ENCODE data around the gene SYNDIG1. TPM values are rescaled to one million over a fixed set of nuclear protein-coding genes. Genes with fewer than 3 reads are reported as not detected.

Gene SYNDIG1
- total RNA-seq, 1 experiment from 2014 or later: not detected

DNA sequence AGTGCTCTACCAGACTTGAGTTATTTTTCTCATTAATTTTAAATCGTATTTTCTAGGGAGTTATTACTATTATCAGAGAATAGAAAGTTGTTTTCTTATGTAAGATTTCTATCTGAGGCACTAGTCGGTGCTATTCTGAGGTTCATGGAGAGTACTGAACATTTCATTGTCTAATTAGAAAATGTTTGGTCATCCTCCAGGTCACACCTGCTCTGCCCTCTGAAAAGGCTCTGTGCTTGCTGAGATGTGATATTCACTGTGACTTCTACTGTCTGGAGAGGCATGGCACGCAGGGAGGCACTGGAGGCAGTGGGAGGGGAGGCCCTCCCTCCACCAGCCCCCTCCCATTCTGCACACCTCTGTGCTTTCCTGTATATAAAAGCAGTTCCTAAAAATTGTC is 3.0 kb downstream of the SYNDIG1 start:
- BruUV-seq (replicated peaks): no TSS peak
- H3K36me3 Mint-ChIP-seq (ENCODE audit: insufficient read depth, unreplicated experiment): no peaks in the 10 kb centered on the region
- Histone ChIP-seq H3K27me3 (replicated peaks; ENCODE audit: control insufficient read depth, insufficient read depth, low read length) (no peaks in the 10 kb centered on the region), H3K9me3 (no peaks in the 10 kb centered on the region), H3K36me3 (ENCODE audit: control insufficient read depth, insufficient read depth, low read length) (no peaks in the 10 kb centered on the region), H3K4me1 (no peaks in the 10 kb centered on the region), H3K4me3 (ENCODE audit: low read depth, low read length) (no peak overlapping the region)
- intact Hi-C loops (cut with micrococcal nuclease; ENCODE audit: unreplicated experiment): loop anchor here (10.0 kb wide), 1 partner anchor 98 kb away; no protein-coding TSS in a partner anchor
- ChIA-PET POLR2A (no interaction called here), CTCF (no interaction called here)
- no peak overlapping the region for H3K27ac Mint-ChIP-seq (ENCODE audit: unreplicated experiment)
- no peaks in the 10 kb centered on the region for H3K9me3 Mint-ChIP-seq (ENCODE audit: unreplicated experiment)
- H3K27me3 Mint-ChIP-seq (ENCODE audit: insufficient read depth, unreplicated experiment): peaks cover 13% of the 10 kb centered on the region
- no peaks in the 10 kb centered on the region for H3K4me1 Mint-ChIP-seq (ENCODE audit: low read depth, unreplicated experiment)
- TF ChIP-seq, protein P1, sequence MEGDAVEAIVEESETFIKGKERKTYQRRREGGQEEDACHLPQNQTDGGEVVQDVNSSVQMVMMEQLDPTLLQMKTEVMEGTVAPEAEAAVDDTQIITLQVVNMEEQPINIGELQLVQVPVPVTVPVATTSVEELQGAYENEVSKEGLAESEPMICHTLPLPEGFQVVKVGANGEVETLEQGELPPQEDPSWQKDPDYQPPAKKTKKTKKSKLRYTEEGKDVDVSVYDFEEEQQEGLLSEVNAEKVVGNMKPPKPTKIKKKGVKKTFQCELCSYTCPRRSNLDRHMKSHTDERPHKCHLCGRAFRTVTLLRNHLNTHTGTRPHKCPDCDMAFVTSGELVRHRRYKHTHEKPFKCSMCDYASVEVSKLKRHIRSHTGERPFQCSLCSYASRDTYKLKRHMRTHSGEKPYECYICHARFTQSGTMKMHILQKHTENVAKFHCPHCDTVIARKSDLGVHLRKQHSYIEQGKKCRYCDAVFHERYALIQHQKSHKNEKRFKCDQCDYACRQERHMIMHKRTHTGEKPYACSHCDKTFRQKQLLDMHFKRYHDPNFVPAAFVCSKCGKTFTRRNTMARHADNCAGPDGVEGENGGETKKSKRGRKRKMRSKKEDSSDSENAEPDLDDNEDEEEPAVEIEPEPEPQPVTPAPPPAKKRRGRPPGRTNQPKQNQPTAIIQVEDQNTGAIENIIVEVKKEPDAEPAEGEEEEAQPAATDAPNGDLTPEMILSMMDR (IDR thresholded peaks at IDR 0.05; ENCODE audit: insufficient read depth in 1 of 2, low read depth in 1 of 2, low read length in 1 of 2, severe bottlenecking in 1 of 2, unreplicated experiment in 1 of 2): no peak
- no peak overlapping the region for H3K4me3 Mint-ChIP-seq (ENCODE audit: unreplicated experiment)
- DNase-seq: no peak

DNA sequence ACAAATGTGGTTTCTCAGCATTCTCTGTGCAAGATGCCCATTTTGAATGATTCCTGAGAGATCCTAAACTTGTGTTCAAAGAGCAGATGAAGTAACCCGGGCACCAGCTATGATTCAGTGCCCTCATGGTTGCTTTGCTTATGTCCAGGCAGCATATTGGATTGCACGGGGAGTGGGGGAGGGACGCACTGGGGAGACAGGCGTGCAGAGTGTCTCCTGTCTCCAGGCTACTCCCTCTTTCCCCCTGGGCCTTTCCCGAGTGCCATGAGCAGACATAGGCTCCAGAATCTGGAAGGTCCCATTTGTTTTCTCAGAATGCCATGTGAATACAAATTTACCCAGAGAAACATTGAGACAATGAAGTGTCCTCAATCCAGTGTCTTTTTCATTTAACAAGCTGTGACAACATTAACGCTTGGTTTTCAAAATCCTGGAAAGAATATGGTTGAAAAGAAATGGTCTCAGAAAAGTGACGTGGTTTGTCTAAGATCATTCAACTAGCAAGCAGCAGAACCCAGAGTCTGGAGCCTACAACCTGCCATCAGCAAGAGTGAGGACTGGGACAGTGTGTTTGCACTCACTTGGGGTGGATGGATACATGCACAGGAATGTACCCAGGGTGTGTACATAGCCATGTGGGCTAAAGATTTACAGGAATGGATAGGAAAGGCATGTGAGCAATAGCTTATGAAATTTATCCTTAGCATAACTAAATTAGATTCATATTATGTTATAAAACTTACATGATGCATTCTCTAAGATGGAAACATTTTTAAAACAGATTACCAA is 4.2 kb downstream of the SYNDIG1 start:
- POLR2A ChIA-PET: no interaction called here
- no TSS peak for BruUV-seq (replicated peaks)
- no peaks in the 10 kb centered on the region for H3K9me3 Mint-ChIP-seq (ENCODE audit: unreplicated experiment)
- TF ChIP-seq, protein P1 (IDR thresholded peaks at IDR 0.05; ENCODE audit: insufficient read depth in 1 of 2, low read depth in 1 of 2, low read length in 1 of 2, severe bottlenecking in 1 of 2, unreplicated experiment in 1 of 2): no peak
- no peak for DNase-seq
- Histone ChIP-seq H3K4me1 (no peaks in the 10 kb centered on the region), H3K36me3 (ENCODE audit: control insufficient read depth, insufficient read depth, low read length) (no peaks in the 10 kb centered on the region), H3K9me3 (no peaks in the 10 kb centered on the region), H3K4me3 (ENCODE audit: low read depth, low read length) (no peak overlapping the region), H3K27me3 (replicated peaks; ENCODE audit: control insufficient read depth, insufficient read depth, low read length) (no peaks in the 10 kb centered on the region; the same call in 1 of the 2 replicates)
- H3K4me3 Mint-ChIP-seq (ENCODE audit: unreplicated experiment): no peak overlapping the region
- no peaks in the 10 kb centered on the region for H3K4me1 Mint-ChIP-seq (ENCODE audit: low read depth, unreplicated experiment)
- no peaks in the 10 kb centered on the region for H3K36me3 Mint-ChIP-seq (ENCODE audit: insufficient read depth, unreplicated experiment)
- intact Hi-C loops (cut with micrococcal nuclease; ENCODE audit: unreplicated experiment): loop anchor here (10.0 kb wide), 1 partner anchor 99 kb away; no protein-coding TSS in a partner anchor
- H3K27ac Mint-ChIP-seq (ENCODE audit: unreplicated experiment): no peak overlapping the region
- H3K27me3 Mint-ChIP-seq (ENCODE audit: insufficient read depth, unreplicated experiment): peaks cover 11% of the 10 kb centered on the region
- CTCF ChIA-PET: no interaction called here

GRCh38 chr20:24477831-24478547 is 8.6 kb downstream of the SYNDIG1 start:
- Histone ChIP-seq H3K4me3 (ENCODE audit: low read depth, low read length) (no peak overlapping the region), H3K36me3 (ENCODE audit: control insufficient read depth, insufficient read depth, low read length) (no peaks in the 10 kb centered on the region), H3K27me3 (replicated peaks; ENCODE audit: control insufficient read depth, insufficient read depth, low read length) (no peaks in the 10 kb centered on the region; the same call in 1 of the 2 replicates), H3K4me1 (no peaks in the 10 kb centered on the region), H3K9me3 (no peaks in the 10 kb centered on the region)
- Mint-ChIP-seq H3K27me3 (ENCODE audit: insufficient read depth, unreplicated experiment) (peaks cover 14% of the 10 kb centered on the region), H3K4me1 (ENCODE audit: low read depth, unreplicated experiment) (no peaks in the 10 kb centered on the region), H3K4me3 (ENCODE audit: unreplicated experiment) (no peak overlapping the region), H3K36me3 (ENCODE audit: insufficient read depth, unreplicated experiment) (no peaks in the 10 kb centered on the region), H3K27ac (ENCODE audit: unreplicated experiment) (no peak overlapping the region), H3K9me3 (ENCODE audit: unreplicated experiment) (no peaks in the 10 kb centered on the region)
- POLR2A ChIA-PET: no interaction called here
- intact Hi-C loops (cut with micrococcal nuclease; ENCODE audit: unreplicated experiment): loop anchor here (10.0 kb wide), 1 partner anchor 103 kb away; no protein-coding TSS in a partner anchor
- DNase-seq: no peak
- BruUV-seq (replicated peaks): no TSS peak
- TF ChIP-seq, protein P1 (IDR thresholded peaks at IDR 0.05; ENCODE audit: insufficient read depth in 1 of 2, low read depth in 1 of 2, low read length in 1 of 2, severe bottlenecking in 1 of 2, unreplicated experiment in 1 of 2): no peak
- CTCF ChIA-PET: no interaction called here
